Kidney (tissue), 14 donors: Measurements from ENCODE around the gene ZC3H11A. TPM values are rescaled to one million over a fixed set of nuclear protein-coding genes. Genes with fewer than 3 reads are reported as not detected.

Experiments used
- DNase-seq, 5 donors: peaks; one replicate each; pipeline ENCODE4 v3.0.0-alpha.2; 2013 to 2020
- FAIRE-seq: peaks from 2 replicates; lab custom pipeline; 2012; peaks lifted over from hg19 to GRCh38; lab: Jason Lieb, UNC
- H3K27ac ChIP-seq, 2 donors: one replicate each; pipeline ENCODE4 v1.7.0; 2013; ENCODE audit warnings: low read depth in 2 of 2, low read length in 2 of 2, inconsistent platforms in 1 of 2
- H3K27me3 ChIP-seq: one replicate; pipeline ENCODE4 v1.7.1; 2013; ENCODE audit warnings: low read length, inconsistent platforms; ENCODE audit not compliant: control insufficient read depth, insufficient read depth
- H3K36me3 ChIP-seq, 3 donors: one replicate each; pipeline versions ENCODE4 v1.7.0 to v1.7.1; 2013; ENCODE audit warnings: low read length in 3 of 3, control low read depth in 1 of 3, inconsistent platforms in 1 of 3; ENCODE audit not compliant: insufficient read depth in 3 of 3, control insufficient read depth in 2 of 3
- H3K4me1 ChIP-seq, 3 donors: one replicate each; pipeline versions ENCODE4 v1.7.0 to v1.7.1; 2013; ENCODE audit warnings: low read length in 3 of 3, inconsistent platforms in 1 of 3, low read depth in 1 of 3; ENCODE audit not compliant: control insufficient read depth in 2 of 3, insufficient read depth in 2 of 3
- H3K4me3 ChIP-seq, 3 donors: one replicate each; pipeline versions ENCODE4 v1.7.0 to v1.8.1; 2013; ENCODE audit warnings: low read length in 3 of 3, control low read depth in 1 of 3, inconsistent platforms in 1 of 3
- H3K9ac ChIP-seq, 3 donors: one replicate each; pipeline versions ENCODE4 v1.7.0 to v1.7.1; 2013; ENCODE audit warnings: low read length in 3 of 3, control low read depth in 1 of 3, inconsistent platforms in 1 of 3
- H3K9me3 ChIP-seq, 3 donors: one replicate each; pipeline versions ENCODE4 v1.7.0 to v1.7.1; 2013; ENCODE audit warnings: low read length in 3 of 3, control low read depth in 1 of 3, inconsistent platforms in 1 of 3; ENCODE audit not compliant: control insufficient read depth in 2 of 3, insufficient read depth in 1 of 3
- CTCF ChIP-seq: IDR thresholded peaks from 3 replicates; pipeline ENCODE4 v1.5.1; 2012; ENCODE audit warnings: mild to moderate bottlenecking, moderate library complexity, borderline replicate concordance; ENCODE audit not compliant: insufficient read depth; ENCODE audit errors: extremely low read depth
- intact Hi-C: fragments of 100-400 bp; cut with DNase I; formaldehyde crosslinking; loops from one replicate; pipeline ENCODE4 v1.11.1; 2022
- polyA plus RNA-seq: library from polyadenylated mRNA; stranded (reverse); fragments of 350-450 nt; fragmentation: Illumina TruSeq; extraction: RNeasy Lipid Tissue Mini Kit (QIAGEN cat#74804); gene quantifications from one replicate; pipeline ENCODE4 v1.2.3, GENCODE V29; 2014; ENCODE audit warnings: low read depth, low replicate concordance; ENCODE audit not compliant: insufficient read depth
- total RNA-seq: library from RNA; stranded (reverse); fragmentation: NEBNext Ultra II Directional; extraction: Animal tissue kit (Norgen Biotek cat#: 25700); gene quantifications from one replicate; pipeline ENCODE4 v1.2.1, GENCODE V29; 2021
- donor health status: control.
- donor health status: control.
- donor health status: control.
- donor health status: control.
- donor health status: control.
- donor health status: DM: yes; HTN: yes; CAD: no.
- donor health status: Normal renal cell carcinoma (clear cell type).

Gene ZC3H11A
- total and polyA plus RNA-seq, 2 donors from 2014 or later, result 38.6 to 63.4 TPM

- no peak for FAIRE-seq
- DNase-seq, result no peak
- intact Hi-C loops, result no loop called here
- peak overlapping the region in 2 of 3 donors; percentile 95 to 97 for H3K4me3 ChIP-seq
- peaks cover 3 to 18% (median 14%) of the 10 kb centered on the region in 3 donors for H3K4me1 ChIP-seq
- no peaks in the 10 kb centered on the region for H3K9me3 ChIP-seq
- H3K27me3 ChIP-seq, result no peaks in the 10 kb centered on the region
- H3K36me3 ChIP-seq, result peaks cover 0 to 5% (median 0%) of the 10 kb centered on the region in 3 donors
- no peak overlapping the region for H3K27ac ChIP-seq
- no peak for TF ChIP-seq CTCF
- H3K9ac ChIP-seq, result no peak overlapping the region
These were observed 1.8 kb downstream of the ZC3H11A start for GRCh38 chr1:203797216-203797615.

GRCh38 chr1:203797948-203798655 is 2.7 kb downstream of the ZC3H11A start:
- H3K27ac ChIP-seq, result no peak overlapping the region
- intact Hi-C loops, result no loop called here
- peaks cover 3 to 18% (median 14%) of the 10 kb centered on the region in 3 donors for H3K4me1 ChIP-seq
- H3K4me3 ChIP-seq, result peak overlapping the region in 1 of 3 donors; percentile 10
- H3K9me3 ChIP-seq, result no peaks in the 10 kb centered on the region
- no peaks in the 10 kb centered on the region for H3K27me3 ChIP-seq
- peaks cover 0 to 7% (median 2%) of the 10 kb centered on the region in 3 donors for H3K36me3 ChIP-seq
- no peak for FAIRE-seq
- H3K9ac ChIP-seq, result no peak overlapping the region
- peak in 1 of 5 donors; percentile 21 for DNase-seq
- TF ChIP-seq CTCF, result no peak

GRCh38 chr1:203799157-203799556 is 3.7 kb downstream of the ZC3H11A start:
- FAIRE-seq, result no peak

More at GRCh38 chr1:203799157-203799556, 3.7 kb downstream of the ZC3H11A start:
- no peak for TF ChIP-seq CTCF
- no peak for DNase-seq
- Histone ChIP-seq H3K27me3 (no peaks in the 10 kb centered on the region), H3K4me3 (no peak overlapping the region), H3K9me3 (no peaks in the 10 kb centered on the region), H3K4me1 (peaks cover 3 to 18% (median 14%) of the 10 kb centered on the region in 3 donors), H3K36me3 (peaks cover 0 to 10% (median 7%) of the 10 kb centered on the region in 3 donors), H3K9ac (no peak overlapping the region), H3K27ac (no peak overlapping the region)
- intact Hi-C loops, result no loop called here
